ENCODE results near the gene MOB3A. TPM values are rescaled to one million over a fixed set of nuclear protein-coding genes. Genes with fewer than 3 reads are reported as not detected.

MOB3A gene
- total and polyA plus RNA-seq, 2 experiments from 2014 or later: 2.9 to 5.9 TPM

DNA sequence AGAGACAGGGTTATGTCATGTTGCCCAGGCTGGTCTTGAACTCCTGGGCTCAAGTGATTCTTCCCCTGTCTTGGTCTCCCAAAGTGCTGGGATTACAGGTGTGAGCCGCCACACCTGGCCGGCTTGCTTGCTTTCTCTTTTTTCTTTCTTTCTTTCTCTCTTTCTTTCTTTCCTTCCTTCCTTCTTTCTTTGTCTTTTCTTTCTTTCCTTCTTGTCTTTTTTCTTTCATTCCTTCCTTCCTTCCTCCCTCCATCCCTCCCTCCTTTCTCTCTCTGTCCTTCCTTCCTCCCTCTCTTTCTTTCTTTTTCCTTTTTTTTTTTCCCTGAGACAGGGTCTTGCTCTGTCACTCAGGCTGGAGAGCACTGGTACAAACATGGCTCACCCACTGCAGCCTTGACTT is 73.8 kb downstream of the MOB3A start:
- Histone ChIP-seq H3K79me2 (replicated peaks; ENCODE audit: insufficient read depth) (no peaks in the 10 kb centered on the region), H4K20me1 (replicated peaks; ENCODE audit: insufficient read depth) (no peaks in the 10 kb centered on the region; the same call in 1 of the 2 replicates), H3K27ac (ENCODE audit: low read depth) (no peak overlapping the region), H2AFZ (no peak overlapping the region), H3K36me3 (ENCODE audit: insufficient read depth) (no peaks in the 10 kb centered on the region), H3F3A (replicated peaks; ENCODE audit: low read depth) (0 out of 2 replicates have a peak, but pooled peaks cover 2% of the 10 kb centered on the region), H3K4me1 (ENCODE audit: insufficient read depth) (no peaks in the 10 kb centered on the region), H3K9me2 (ENCODE audit: insufficient read depth) (no peaks in the 10 kb centered on the region), H3K4me3 (no peak overlapping the region), H3K27me3 (ENCODE audit: insufficient read depth) (no peaks in the 10 kb centered on the region), H3K4me2 (no peak overlapping the region)
- ATAC-seq: no peak
- Mint-ChIP-seq H3K4me3 (no peak overlapping the region), H3K27me3 (ENCODE audit: insufficient read depth, low read depth, poor library complexity) (peaks cover 14% of the 10 kb centered on the region), H3K4me1 (no peaks in the 10 kb centered on the region), H3K9me3 (peaks cover 17% of the 10 kb centered on the region), H3K36me3 (ENCODE audit: low read depth) (peaks cover 12% of the 10 kb centered on the region; the same call in 2 of the 3 replicates), H3K27ac (no peak overlapping the region)
- DNase-seq (ENCODE audit: low spot score): no peak
- TF ChIP-seq EZH2 (IDR thresholded peaks at IDR 0.05; ENCODE audit: low read depth, unreplicated experiment) (no peak), ZNF331 (CRISPR knock-in tag; IDR thresholded peaks at IDR 0.05; ENCODE audit: low read depth) (no peak), EZH2phosphoT487 (IDR thresholded peaks at IDR 0.05; ENCODE audit: unreplicated experiment) (no peak), NANOG (IDR thresholded peaks at IDR 0.05; ENCODE audit: borderline replicate concordance) (no peak), JUNB (IDR thresholded peaks at IDR 0.05; ENCODE audit: unreplicated experiment) (no peak), STAT1 (IDR thresholded peaks at IDR 0.05; ENCODE audit: unreplicated experiment) (no peak), CREB1 (CRISPR knock-in tag; IDR thresholded peaks at IDR 0.05; ENCODE audit: low read depth) (no peak), POLR2AphosphoS5 (IDR thresholded peaks at IDR 0.05; ENCODE audit: low read depth) (no peak), ZNF114 (CRISPR knock-in tag; IDR thresholded peaks at IDR 0.05) (no peak)
- TF ChIP-seq, protein P1, sequence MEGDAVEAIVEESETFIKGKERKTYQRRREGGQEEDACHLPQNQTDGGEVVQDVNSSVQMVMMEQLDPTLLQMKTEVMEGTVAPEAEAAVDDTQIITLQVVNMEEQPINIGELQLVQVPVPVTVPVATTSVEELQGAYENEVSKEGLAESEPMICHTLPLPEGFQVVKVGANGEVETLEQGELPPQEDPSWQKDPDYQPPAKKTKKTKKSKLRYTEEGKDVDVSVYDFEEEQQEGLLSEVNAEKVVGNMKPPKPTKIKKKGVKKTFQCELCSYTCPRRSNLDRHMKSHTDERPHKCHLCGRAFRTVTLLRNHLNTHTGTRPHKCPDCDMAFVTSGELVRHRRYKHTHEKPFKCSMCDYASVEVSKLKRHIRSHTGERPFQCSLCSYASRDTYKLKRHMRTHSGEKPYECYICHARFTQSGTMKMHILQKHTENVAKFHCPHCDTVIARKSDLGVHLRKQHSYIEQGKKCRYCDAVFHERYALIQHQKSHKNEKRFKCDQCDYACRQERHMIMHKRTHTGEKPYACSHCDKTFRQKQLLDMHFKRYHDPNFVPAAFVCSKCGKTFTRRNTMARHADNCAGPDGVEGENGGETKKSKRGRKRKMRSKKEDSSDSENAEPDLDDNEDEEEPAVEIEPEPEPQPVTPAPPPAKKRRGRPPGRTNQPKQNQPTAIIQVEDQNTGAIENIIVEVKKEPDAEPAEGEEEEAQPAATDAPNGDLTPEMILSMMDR (conservative IDR thresholded peaks at IDR 0.05; ENCODE audit: low read depth in 2 of 2): no peak
- TF ChIP-seq, protein P2, sequence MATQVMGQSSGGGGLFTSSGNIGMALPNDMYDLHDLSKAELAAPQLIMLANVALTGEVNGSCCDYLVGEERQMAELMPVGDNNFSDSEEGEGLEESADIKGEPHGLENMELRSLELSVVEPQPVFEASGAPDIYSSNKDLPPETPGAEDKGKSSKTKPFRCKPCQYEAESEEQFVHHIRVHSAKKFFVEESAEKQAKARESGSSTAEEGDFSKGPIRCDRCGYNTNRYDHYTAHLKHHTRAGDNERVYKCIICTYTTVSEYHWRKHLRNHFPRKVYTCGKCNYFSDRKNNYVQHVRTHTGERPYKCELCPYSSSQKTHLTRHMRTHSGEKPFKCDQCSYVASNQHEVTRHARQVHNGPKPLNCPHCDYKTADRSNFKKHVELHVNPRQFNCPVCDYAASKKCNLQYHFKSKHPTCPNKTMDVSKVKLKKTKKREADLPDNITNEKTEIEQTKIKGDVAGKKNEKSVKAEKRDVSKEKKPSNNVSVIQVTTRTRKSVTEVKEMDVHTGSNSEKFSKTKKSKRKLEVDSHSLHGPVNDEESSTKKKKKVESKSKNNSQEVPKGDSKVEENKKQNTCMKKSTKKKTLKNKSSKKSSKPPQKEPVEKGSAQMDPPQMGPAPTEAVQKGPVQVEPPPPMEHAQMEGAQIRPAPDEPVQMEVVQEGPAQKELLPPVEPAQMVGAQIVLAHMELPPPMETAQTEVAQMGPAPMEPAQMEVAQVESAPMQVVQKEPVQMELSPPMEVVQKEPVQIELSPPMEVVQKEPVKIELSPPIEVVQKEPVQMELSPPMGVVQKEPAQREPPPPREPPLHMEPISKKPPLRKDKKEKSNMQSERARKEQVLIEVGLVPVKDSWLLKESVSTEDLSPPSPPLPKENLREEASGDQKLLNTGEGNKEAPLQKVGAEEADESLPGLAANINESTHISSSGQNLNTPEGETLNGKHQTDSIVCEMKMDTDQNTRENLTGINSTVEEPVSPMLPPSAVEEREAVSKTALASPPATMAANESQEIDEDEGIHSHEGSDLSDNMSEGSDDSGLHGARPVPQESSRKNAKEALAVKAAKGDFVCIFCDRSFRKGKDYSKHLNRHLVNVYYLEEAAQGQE (IDR thresholded peaks at IDR 0.05; ENCODE audit: unreplicated experiment): no peak
- TF ChIP-seq, protein P3, sequence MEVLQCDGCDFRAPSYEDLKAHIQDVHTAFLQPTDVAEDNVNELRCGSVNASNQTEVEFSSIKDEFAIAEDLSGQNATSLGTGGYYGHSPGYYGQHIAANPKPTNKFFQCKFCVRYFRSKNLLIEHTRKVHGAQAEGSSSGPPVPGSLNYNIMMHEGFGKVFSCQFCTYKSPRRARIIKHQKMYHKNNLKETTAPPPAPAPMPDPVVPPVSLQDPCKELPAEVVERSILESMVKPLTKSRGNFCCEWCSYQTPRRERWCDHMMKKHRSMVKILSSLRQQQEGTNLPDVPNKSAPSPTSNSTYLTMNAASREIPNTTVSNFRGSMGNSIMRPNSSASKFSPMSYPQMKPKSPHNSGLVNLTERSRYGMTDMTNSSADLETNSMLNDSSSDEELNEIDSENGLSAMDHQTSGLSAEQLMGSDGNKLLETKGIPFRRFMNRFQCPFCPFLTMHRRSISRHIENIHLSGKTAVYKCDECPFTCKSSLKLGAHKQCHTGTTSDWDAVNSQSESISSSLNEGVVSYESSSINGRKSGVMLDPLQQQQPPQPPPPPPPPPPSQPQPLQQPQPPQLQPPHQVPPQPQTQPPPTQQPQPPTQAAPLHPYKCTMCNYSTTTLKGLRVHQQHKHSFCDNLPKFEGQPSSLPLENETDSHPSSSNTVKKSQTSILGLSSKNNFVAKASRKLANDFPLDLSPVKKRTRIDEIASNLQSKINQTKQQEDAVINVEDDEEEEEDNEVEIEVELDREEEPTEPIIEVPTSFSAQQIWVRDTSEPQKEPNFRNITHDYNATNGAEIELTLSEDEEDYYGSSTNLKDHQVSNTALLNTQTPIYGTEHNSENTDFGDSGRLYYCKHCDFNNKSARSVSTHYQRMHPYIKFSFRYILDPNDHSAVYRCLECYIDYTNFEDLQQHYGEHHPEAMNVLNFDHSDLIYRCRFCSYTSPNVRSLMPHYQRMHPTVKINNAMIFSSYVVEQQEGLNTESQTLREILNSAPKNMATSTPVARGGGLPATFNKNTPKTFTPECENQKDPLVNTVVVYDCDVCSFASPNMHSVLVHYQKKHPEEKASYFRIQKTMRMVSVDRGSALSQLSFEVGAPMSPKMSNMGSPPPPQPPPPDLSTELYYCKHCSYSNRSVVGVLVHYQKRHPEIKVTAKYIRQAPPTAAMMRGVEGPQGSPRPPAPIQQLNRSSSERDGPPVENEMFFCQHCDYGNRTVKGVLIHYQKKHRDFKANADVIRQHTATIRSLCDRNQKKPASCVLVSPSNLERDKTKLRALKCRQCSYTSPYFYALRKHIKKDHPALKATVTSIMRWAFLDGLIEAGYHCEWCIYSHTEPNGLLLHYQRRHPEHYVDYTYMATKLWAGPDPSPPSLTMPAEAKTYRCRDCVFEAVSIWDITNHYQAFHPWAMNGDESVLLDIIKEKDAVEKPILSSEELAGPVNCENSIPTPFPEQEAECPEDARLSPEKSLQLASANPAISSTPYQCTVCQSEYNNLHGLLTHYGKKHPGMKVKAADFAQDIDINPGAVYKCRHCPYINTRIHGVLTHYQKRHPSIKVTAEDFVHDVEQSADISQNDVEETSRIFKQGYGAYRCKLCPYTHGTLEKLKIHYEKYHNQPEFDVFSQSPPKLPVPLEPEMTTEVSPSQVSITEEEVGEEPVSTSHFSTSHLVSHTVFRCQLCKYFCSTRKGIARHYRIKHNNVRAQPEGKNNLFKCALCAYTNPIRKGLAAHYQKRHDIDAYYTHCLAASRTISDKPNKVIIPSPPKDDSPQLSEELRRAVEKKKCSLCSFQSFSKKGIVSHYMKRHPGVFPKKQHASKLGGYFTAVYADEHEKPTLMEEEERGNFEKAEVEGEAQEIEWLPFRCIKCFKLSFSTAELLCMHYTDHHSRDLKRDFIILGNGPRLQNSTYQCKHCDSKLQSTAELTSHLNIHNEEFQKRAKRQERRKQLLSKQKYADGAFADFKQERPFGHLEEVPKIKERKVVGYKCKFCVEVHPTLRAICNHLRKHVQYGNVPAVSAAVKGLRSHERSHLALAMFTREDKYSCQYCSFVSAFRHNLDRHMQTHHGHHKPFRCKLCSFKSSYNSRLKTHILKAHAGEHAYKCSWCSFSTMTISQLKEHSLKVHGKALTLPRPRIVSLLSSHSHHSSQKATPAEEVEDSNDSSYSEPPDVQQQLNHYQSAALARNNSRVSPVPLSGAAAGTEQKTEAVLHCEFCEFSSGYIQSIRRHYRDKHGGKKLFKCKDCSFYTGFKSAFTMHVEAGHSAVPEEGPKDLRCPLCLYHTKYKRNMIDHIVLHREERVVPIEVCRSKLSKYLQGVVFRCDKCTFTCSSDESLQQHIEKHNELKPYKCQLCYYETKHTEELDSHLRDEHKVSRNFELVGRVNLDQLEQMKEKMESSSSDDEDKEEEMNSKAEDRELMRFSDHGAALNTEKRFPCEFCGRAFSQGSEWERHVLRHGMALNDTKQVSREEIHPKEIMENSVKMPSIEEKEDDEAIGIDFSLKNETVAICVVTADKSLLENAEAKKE (CRISPR knock-in tag; IDR thresholded peaks at IDR 0.05): no peak
- TF ChIP-seq, protein P4, sequence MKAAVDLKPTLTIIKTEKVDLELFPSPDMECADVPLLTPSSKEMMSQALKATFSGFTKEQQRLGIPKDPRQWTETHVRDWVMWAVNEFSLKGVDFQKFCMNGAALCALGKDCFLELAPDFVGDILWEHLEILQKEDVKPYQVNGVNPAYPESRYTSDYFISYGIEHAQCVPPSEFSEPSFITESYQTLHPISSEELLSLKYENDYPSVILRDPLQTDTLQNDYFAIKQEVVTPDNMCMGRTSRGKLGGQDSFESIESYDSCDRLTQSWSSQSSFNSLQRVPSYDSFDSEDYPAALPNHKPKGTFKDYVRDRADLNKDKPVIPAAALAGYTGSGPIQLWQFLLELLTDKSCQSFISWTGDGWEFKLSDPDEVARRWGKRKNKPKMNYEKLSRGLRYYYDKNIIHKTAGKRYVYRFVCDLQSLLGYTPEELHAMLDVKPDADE (IDR thresholded peaks at IDR 0.05): no peak
